GM21528 (cell line): ENCODE data around the gene C6orf120.
"Not testable (repeated sequence)": the region's sequence is repeated elsewhere in the genome, so short reads cannot be mapped to it uniquely, and the experiment has no call there.

ENCODE experiments used
- ATAC-seq: cut with Tn5 transposase; IDR thresholded peaks from one replicate; pipeline ENCODE4 v1.9.1; 2021; ENCODE audit warnings: mild to moderate bottlenecking, moderate library complexity; ENCODE audit not compliant: unreplicated experiment, low FRiP score

Gene C6orf120

GRCh38 chr6:169677096-169677495 lies 24.8 kb upstream of the C6orf120 start:
- ATAC-seq, result no peak

- ATAC-seq, result no peak
These were observed 23.6 kb upstream of the C6orf120 start for GRCh38 chr6:169678342-169678741.

- no peak for ATAC-seq
These were observed 17.9 kb upstream of the C6orf120 start for GRCh38 chr6:169684056-169684455.

GRCh38 chr6:169685860-169686259 lies 16.1 kb upstream of the C6orf120 start:
- no peak for ATAC-seq

- ATAC-seq, result no peak
These were observed 12.6 kb upstream of the C6orf120 start for GRCh38 chr6:169689287-169689686.

GRCh38 chr6:169691260-169691659 lies 10.7 kb upstream of the C6orf120 start:
- ATAC-seq, result no peak

- no peak for ATAC-seq
These were observed 9.4 kb upstream of the C6orf120 start for GRCh38 chr6:169692516-169692915.

GRCh38 chr6:169695131-169695530 lies 6.8 kb upstream of the C6orf120 start:
- no peak for ATAC-seq

- not testable (repeated sequence) for ATAC-seq
These were observed 4.8 kb upstream of the C6orf120 start for GRCh38 chr6:169697115-169697514.

- no peak for ATAC-seq
These were observed 1.6 kb upstream of the C6orf120 start for GRCh38 chr6:169700296-169700695.

GRCh38 chr6:169701311-169701953 lies 494 bp upstream of the C6orf120 start:
- peak; percentile 19 for ATAC-seq

- ATAC-seq, result peak; percentile 21
These were observed 917 bp downstream of the C6orf120 start for GRCh38 chr6:169702840-169703246.

- ATAC-seq, result no peak
These were observed 5.8 kb downstream of the C6orf120 start for GRCh38 chr6:169707772-169708171.

GRCh38 chr6:169709293-169709692 lies 7.4 kb downstream of the C6orf120 start:
- no peak for ATAC-seq

- no peak for ATAC-seq
These were observed 8.1 kb downstream of the C6orf120 start for GRCh38 chr6:169710009-169710408.

- no peak for ATAC-seq
These were observed 12.3 kb downstream of the C6orf120 start for GRCh38 chr6:169714178-169714577.

- ATAC-seq, result no peak
These were observed 12.7 kb downstream of the C6orf120 start for GRCh38 chr6:169714595-169714994.

- no peak for ATAC-seq
These were observed 17.2 kb downstream of the C6orf120 start for GRCh38 chr6:169719117-169719516.

- no peak for ATAC-seq
These were observed 18.4 kb downstream of the C6orf120 start for GRCh38 chr6:169720207-169720855.

GRCh38 chr6:169722362-169723199 lies 20.7 kb downstream of the C6orf120 start:
- peak; percentile 24 for ATAC-seq

GRCh38 chr6:169723200-169723909 lies 21.4 kb downstream of the C6orf120 start:
- ATAC-seq, result peak; percentile 38
